Activated naive CD4-positive, alpha-beta T cell treated with anti-CD3 and anti-CD28 coated beads for 36 hours (primary cell): Measurements from ENCODE around the gene SPIRE2. TPM values are rescaled to one million over a fixed set of nuclear protein-coding genes. Genes with fewer than 3 reads are reported as not detected.
"Not testable (repeated sequence)": the region's sequence is repeated elsewhere in the genome, so short reads cannot be mapped to it uniquely, and the experiment has no call there.

Experiments used
- CTCF ChIA-PET: fragments of 350-600 bp; sonication (Branson Sonifier 250); formaldehyde crosslinking; loops from one replicate; lab custom pipeline; 2021; ENCODE audit warnings: antibody characterized with exemption; lab: Charles Lee
- DNase-seq: peaks from one replicate; pipeline ENCODE4 v3.0.0-alpha.2; 2020
- H3K27ac Mint-ChIP-seq: one replicate; pipeline ENCODE4 v1.8.0; 2021; ENCODE audit warnings: mild to moderate bottlenecking, mixed read lengths
- H3K27me3 Mint-ChIP-seq: one replicate; pipeline ENCODE4 v1.8.0; 2021; ENCODE audit warnings: low read depth, mixed read lengths
- H3K36me3 Mint-ChIP-seq: one replicate; pipeline ENCODE4 v1.8.0; 2021; ENCODE audit warnings: low read depth, mixed read lengths
- H3K4me1 Mint-ChIP-seq: one replicate; pipeline ENCODE4 v1.8.0; 2021; ENCODE audit warnings: low read depth, mixed read lengths
- H3K4me3 Mint-ChIP-seq: one replicate; pipeline ENCODE4 v1.8.0; 2021; ENCODE audit warnings: mild to moderate bottlenecking, moderate library complexity, mixed read lengths
- H3K9me3 Mint-ChIP-seq: one replicate; pipeline ENCODE4 v1.8.0; 2021; ENCODE audit warnings: mixed read lengths
- intact Hi-C: fragments of 100-400 bp; cut with micrococcal nuclease; formaldehyde crosslinking; loops from one replicate; pipeline ENCODE4 v1.15.1; 2023
- total RNA-seq, 2 experiments: library from RNA; stranded (reverse); gene quantifications; one replicate each; pipeline ENCODE4 v1.2.3, GENCODE V29; 2021

Gene SPIRE2
- total RNA-seq, 2 experiments from 2014 or later: 0.26 to 0.44 TPM

DNA sequence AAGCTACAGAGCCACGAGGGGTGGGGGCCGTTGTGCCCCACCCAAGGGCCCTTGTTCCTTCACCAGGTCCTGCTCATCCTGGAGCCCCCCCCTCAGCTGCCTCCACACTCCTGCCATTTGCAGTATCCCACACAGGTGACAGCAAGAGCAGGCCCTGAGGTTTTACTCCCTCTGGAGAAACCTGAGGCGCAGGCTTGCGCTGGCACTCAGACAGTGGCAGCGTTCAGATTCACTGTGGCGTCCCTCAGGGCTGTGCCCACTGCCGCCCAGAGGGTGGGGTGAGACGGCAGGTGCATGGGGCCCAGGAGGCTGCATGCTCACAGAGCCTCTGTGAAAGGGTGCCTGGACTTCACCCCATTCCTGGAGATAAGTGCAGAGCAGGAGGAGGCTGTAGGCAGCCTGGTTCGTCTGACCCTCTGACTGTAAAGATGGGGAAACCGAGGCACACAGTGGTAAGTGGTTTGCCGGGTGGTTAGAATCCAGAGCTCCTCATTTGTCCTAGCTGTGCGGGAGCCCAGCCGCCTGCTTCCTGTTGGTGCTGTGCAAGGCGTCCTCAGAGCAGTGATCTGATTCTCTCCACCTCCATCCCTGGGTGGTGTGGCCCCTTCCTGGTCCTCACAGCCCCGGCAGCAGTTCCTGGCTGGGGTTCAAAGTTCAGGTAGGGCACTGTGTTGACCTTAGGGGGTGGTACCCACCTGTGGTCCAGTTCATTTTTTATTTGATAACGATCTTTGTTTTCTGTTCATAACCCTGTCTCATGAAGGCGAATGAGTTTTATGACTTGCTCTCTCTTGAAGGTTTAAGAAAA, 1.6 kb downstream of the SPIRE2 start:
- Mint-ChIP-seq H3K27me3 (peaks cover 28% of the 10 kb centered on the region), H3K36me3 (no peaks in the 10 kb centered on the region), H3K4me1 (peaks cover 6% of the 10 kb centered on the region), H3K4me3 (no peak overlapping the region), H3K9me3 (no peaks in the 10 kb centered on the region), H3K27ac (no peak overlapping the region)
- CTCF ChIA-PET: interaction anchor here (1.1 kb wide), 1 partner anchor 33 kb away, joined by 4 read pairs; no protein-coding TSS in a partner anchor
- intact Hi-C loops: no loop called here
- no peak for DNase-seq

- Mint-ChIP-seq H3K27ac (no peak overlapping the region), H3K27me3 (peaks cover 28% of the 10 kb centered on the region), H3K9me3 (no peaks in the 10 kb centered on the region), H3K36me3 (no peaks in the 10 kb centered on the region), H3K4me1 (peaks cover 6% of the 10 kb centered on the region), H3K4me3 (no peak overlapping the region)
- CTCF ChIA-PET: no interaction called here
- intact Hi-C loops: no loop called here
- DNase-seq: no peak
Measured at GRCh38 chr16:89831810-89832328, 3.6 kb downstream of the SPIRE2 start.

DNA sequence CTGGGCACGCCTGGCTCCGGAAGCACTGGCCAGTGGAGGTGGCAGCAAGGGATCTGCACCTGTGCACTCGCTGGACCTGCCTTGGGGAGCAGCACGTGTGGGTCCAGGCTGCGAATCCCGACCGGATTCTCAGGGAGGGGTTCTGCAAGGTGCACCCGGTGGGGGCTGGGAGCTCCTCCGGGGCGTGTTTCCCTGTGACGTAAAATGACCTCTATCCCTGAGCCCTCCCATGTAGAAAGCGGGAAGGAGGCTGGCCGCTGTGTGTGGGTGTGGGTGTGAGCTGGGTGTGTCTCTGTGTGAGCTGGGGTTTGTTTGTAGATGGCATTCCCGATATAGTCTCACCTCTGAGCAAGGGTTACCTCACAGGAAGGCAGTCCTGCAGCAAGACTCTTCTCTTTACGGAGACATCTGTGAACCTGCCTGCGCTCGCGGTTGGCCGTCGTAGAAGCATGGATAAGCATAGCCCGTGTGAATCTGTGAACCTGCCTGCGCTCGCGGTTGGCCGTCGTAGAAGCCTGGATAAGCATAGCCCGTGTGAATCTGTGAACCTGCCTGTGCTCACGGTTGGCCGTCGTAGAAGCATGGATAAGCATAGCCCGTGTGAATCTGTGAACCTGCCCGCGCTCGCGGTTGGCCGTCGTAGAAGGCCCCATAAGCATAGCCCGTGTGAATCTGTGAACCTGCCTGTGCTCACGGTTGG, 5.5 kb downstream of the SPIRE2 start:
- H3K27ac Mint-ChIP-seq, H3K4me3 Mint-ChIP-seq, H3K36me3 Mint-ChIP-seq, H3K9me3 Mint-ChIP-seq, intact Hi-C loops, CTCF ChIA-PET, DNase-seq: not testable (repeated sequence)
- peaks cover 21% of the 10 kb centered on the region for H3K27me3 Mint-ChIP-seq
- peaks cover 14% of the 10 kb centered on the region for H3K4me1 Mint-ChIP-seq

GRCh38 chr16:89834813-89835363, 6.6 kb downstream of the SPIRE2 start:
- Mint-ChIP-seq H3K4me1 (peaks cover 12% of the 10 kb centered on the region), H3K27me3 (peaks cover 14% of the 10 kb centered on the region)
- H3K4me3 Mint-ChIP-seq, DNase-seq, H3K27ac Mint-ChIP-seq, H3K9me3 Mint-ChIP-seq, CTCF ChIA-PET, H3K36me3 Mint-ChIP-seq, intact Hi-C loops: not testable (repeated sequence)

DNA sequence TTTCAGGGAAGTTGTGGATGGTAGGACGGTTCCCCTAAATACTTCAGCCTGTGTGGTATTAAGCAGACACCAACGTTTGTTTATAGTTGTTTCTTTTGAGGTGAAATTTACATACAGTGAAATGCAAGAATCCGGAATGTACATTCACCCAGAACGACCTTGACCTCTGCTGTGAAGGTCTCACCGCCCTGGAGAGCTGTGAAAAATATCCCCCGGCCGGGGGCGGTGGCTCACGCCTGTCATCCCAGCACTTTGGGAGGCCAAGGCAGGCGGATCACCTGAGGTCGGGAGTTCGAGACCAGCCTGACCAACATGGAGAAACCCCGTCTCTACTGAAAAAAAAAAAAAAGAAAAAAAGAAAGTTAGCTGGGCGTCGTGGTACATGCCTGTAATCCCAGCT, 8.2 kb downstream of the SPIRE2 start:
- DNase-seq, H3K4me3 Mint-ChIP-seq, H3K27me3 Mint-ChIP-seq, CTCF ChIA-PET, H3K36me3 Mint-ChIP-seq, intact Hi-C loops, H3K27ac Mint-ChIP-seq, H3K9me3 Mint-ChIP-seq: not testable (repeated sequence)
- peaks cover 12% of the 10 kb centered on the region for H3K4me1 Mint-ChIP-seq

- H3K9me3 Mint-ChIP-seq: no peaks in the 10 kb centered on the region
- H3K4me1 Mint-ChIP-seq: peaks cover 12% of the 10 kb centered on the region
- DNase-seq: no peak
- CTCF ChIA-PET: interaction anchor here (1.0 to 1.7 kb wide), 2 partner anchors 24 to 73 kb away, joined by 7 to 11 read pairs; no protein-coding TSS in a partner anchor
- intact Hi-C loops: no loop called here
- peaks cover 4% of the 10 kb centered on the region for H3K27me3 Mint-ChIP-seq
- H3K4me3 Mint-ChIP-seq: no peak overlapping the region
- H3K27ac Mint-ChIP-seq: no peak overlapping the region
- no peaks in the 10 kb centered on the region for H3K36me3 Mint-ChIP-seq
Measured at GRCh38 chr16:89837014-89837546, 8.8 kb downstream of the SPIRE2 start.

DNA sequence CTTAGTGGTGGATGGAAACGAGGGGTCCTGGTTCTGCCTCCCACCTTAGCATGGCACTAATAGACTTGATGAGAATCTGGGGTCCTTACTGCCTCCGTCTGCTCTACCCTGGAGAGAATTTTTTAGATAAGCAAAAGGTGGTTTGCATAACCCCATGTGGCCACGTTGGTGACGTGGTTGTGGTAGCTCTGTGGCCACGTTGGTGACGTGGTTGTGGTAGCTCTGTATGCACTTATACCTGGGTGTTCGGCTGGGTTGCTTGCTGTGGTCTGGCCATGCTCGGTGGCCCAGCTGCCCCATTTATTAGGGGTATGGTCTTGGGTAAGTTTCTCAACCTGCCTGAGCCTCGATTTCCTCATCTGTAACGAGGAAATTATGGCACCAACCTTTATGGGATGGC, 13.0 kb downstream of the SPIRE2 start:
- intact Hi-C loops: no loop called here
- CTCF ChIA-PET: interaction anchor here (0.5 to 1.0 kb wide), 2 partner anchors 92 to 135 kb away, joined by 3 read pairs; no protein-coding TSS in a partner anchor

GRCh38 chr16:89842471-89843408, 14.5 kb downstream of the SPIRE2 start:
- H3K27ac Mint-ChIP-seq: no peak overlapping the region
- intact Hi-C loops: no loop called here
- CTCF ChIA-PET: interaction anchor here (1.0 to 1.4 kb wide), 3 partner anchors 18 to 143 kb away, joined by 3 to 4 read pairs (median 3); no protein-coding TSS in a partner anchor
- H3K36me3 Mint-ChIP-seq: no peaks in the 10 kb centered on the region
- H3K4me3 Mint-ChIP-seq: no peak overlapping the region
- H3K4me1 Mint-ChIP-seq: peaks cover 19% of the 10 kb centered on the region
- no peaks in the 10 kb centered on the region for H3K27me3 Mint-ChIP-seq
- no peaks in the 10 kb centered on the region for H3K9me3 Mint-ChIP-seq
- DNase-seq: no peak

More for the DNA sequence above, 13.0 kb downstream of the SPIRE2 start:
- peaks cover 24% of the 10 kb centered on the region for H3K4me1 Mint-ChIP-seq
- no peaks in the 10 kb centered on the region for H3K36me3 Mint-ChIP-seq
- H3K9me3 Mint-ChIP-seq: no peaks in the 10 kb centered on the region
- H3K27me3 Mint-ChIP-seq: no peaks in the 10 kb centered on the region
- no peak for DNase-seq
- no peak overlapping the region for H3K27ac Mint-ChIP-seq
- H3K4me3 Mint-ChIP-seq: no peak overlapping the region

DNA sequence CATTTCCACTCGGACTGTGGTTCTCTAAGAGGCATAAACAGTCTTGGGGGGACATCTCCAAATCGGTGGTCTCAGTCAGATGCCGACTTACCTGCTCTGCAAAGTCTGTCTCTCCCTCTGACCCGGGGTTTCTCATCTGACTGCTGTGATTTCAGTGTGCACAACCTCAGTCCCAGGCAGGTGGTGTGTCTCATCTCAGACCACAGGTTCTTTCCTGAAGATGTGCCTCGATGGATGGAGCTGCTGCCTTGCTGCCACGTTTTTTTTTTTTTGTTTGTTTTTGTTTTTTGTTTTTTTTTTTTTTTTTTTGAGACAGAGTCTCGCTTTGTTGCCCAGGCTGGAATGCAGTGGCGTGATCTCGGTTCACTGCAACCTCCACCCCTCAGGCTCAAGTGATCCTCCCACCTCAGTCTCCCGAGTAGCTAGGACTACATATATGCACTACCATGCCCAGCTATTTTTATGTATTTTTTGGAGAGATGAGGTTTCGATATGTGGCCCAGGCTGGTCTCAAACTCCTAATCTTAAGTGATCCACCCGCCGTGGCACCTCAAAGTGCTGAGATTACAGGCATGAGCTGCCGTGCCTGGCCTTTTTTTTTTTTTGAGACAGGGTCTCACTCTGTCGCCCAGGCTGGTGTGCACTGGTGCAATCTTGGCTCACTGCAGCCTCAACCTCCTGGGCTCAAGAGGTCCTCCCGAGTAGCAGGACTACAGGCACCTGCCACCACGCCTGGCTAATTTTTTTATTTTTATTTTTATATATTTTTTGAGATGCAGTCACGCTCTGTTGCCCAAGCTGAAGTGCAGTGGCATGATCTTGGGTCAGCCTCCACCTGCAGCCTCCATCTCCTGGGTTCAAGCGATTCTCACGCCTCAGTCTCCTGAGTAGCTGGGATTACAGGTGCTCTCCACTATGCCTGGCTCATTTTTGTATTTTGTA, 15.4 kb downstream of the SPIRE2 start:
- no peak overlapping the region for H3K4me3 Mint-ChIP-seq
- no peaks in the 10 kb centered on the region for H3K9me3 Mint-ChIP-seq
- no peak overlapping the region for H3K27ac Mint-ChIP-seq
- no peak for DNase-seq
- H3K27me3 Mint-ChIP-seq: no peaks in the 10 kb centered on the region
- intact Hi-C loops: no loop called here
- peaks cover 13% of the 10 kb centered on the region for H3K4me1 Mint-ChIP-seq
- H3K36me3 Mint-ChIP-seq: no peaks in the 10 kb centered on the region
- CTCF ChIA-PET: interaction anchor here (1.0 to 1.2 kb wide), 2 partner anchors 18 to 138 kb away, joined by 3 read pairs; no protein-coding TSS in a partner anchor

DNA sequence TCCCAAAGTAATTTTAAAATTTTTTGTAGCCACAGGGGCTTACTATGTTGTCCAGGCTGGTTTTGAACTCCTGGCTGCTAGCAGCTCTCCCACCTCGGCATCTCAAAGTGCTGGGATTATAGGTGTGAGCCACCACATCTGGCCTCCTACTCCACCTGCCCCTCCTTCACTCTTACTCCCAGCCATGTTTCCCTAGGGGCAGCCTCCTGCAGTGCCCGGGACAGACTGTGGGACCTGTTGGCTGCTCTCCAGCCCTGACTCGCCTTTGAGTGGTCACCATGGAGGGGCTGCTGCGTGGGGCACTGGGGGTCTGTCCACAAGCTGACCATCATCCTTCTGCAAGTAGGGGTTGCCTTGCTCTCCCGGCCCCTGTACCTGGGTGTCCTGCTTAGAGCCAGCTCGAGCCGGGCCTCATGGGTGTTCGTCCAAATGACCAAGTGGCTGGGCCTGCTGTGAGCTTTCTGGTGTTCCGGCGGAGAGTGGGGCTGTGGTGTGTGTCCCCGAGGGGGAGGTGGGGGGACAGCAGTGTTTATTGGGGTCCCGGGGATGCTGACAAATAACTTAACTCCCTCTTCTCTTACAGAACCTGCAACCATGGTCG, 16.6 kb downstream of the SPIRE2 start:
- Mint-ChIP-seq H3K27me3 (no peaks in the 10 kb centered on the region), H3K9me3 (no peaks in the 10 kb centered on the region), H3K36me3 (no peaks in the 10 kb centered on the region), H3K27ac (no peak overlapping the region), H3K4me1 (peaks cover 12% of the 10 kb centered on the region), H3K4me3 (no peak overlapping the region)
- DNase-seq: no peak
- intact Hi-C loops: no loop called here
- CTCF ChIA-PET: interaction anchor here (1.0 kb wide), 1 partner anchor 65 kb away, joined by 3 read pairs; no protein-coding TSS in a partner anchor
